Activated naive CD8-positive, alpha-beta T cell treated with anti-CD3 and anti-CD28 coated beads, Interleukin-2, amount 50 U/mL, for 16 hours (primary cell): ENCODE results near the gene CDC42EP2.

Source experiments
- DNase-seq: peaks from one replicate; pipeline ENCODE4 v3.0.0-alpha.2; 2020; ENCODE audit warnings: low read depth, low spot score

The CDC42EP2 gene

DNA sequence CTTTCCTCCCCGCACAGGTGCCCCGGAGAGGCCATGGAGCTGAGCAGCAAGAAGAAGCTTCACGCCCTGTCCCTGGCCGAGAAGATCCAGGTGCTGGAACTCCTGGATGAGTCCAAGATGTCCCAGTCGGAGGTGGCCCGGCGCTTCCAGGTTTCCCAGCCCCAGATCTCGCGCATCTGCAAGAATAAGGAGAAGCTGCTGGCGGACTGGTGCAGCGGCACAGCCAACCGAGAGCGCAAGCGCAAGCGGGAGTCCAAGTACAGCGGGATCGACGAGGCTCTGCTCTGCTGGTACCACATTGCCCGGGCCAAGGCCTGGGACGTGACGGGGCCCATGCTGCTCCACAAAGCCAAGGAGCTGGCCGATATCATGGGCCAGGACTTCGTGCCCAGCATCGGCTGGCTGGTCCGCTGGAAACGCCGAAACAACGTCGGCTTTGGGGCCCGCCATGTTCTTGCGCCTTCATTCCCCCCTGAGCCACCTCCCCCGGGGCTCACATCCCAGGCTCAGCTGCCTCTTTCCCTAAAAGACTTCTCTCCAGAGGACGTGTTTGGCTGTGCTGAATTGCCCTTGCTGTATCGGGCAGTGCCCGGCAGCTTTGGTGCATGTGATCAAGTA, 41.2 kb downstream of the CDC42EP2 start:
- no peak for DNase-seq

DNA sequence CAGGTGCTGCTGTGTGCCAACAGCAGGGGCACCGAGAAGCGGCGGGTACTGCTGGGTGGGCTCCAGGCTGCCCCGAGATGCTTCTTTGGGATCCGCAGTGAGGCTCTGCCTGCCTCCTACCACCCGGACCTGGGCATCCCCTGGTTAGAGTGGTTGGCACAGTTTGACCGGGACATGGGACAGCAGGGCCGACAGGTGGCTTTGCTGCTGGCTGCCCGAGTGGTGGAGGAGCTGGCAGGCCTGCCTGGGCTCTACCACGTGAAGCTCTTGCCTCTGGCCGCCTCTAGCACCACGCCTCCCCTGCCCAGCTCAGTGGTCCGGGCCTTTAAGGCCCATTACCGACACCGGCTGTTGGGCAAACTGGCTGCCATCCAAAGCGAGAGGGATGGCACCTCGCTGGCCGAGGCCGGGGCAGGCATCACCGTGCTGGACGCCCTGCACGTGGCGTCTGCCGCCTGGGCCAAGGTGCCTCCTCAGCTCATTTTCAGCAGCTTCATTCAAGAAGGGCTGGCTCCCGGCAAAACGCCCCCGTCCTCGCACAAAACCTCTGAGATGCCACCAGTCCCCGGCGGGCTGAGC, 41.8 kb downstream of the CDC42EP2 start:
- DNase-seq = no peak

DNA sequence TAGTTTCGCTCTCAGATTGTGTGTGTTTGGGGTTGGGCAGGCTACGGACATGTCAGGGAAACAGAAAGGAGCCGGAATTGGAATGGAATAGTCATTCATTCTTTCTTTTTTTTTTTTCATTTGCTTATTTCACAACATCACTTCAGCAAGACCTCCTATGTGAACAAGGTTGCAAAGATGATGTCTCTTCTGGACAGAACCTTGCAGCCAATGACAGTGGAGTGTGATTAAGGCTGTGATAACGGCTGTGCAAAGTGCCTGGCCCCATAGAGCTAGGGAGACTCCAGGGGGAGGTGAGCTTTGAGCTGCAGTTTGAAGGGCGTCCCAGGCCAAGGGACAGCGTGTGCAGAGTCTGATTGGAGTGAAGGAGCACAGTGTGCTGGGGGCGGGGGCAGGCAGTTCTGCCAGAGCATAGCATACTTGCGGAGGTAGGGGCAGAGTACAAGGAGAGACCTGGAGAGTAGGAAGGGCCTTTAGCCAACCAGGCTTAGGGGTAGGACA, 43.2 kb downstream of the CDC42EP2 start:
- DNase-seq = no peak

- DNase-seq = no peak
These were observed 47.8 kb downstream of the CDC42EP2 start for GRCh38 chr11:65362320-65362931.

DNA sequence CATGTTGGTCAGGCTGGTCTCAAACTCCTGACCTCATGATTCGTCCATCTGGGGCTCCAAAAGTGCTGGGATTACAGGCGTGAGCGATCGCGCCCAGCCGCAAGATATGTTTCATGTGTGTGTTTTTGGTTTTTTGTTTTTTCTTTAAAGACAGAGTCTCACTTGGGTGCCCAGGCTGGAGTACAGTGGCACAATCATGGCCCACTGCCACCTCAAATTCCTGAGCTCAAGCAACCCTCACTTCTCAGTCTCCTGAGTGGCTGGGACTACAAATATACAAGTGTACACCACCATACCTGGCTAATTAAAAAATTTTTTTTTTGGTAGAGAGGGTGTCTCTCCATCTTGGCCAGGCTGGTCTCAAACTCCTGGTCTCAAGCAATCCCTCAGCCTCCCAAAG, 48.3 kb downstream of the CDC42EP2 start:
- DNase-seq = no peak

DNA sequence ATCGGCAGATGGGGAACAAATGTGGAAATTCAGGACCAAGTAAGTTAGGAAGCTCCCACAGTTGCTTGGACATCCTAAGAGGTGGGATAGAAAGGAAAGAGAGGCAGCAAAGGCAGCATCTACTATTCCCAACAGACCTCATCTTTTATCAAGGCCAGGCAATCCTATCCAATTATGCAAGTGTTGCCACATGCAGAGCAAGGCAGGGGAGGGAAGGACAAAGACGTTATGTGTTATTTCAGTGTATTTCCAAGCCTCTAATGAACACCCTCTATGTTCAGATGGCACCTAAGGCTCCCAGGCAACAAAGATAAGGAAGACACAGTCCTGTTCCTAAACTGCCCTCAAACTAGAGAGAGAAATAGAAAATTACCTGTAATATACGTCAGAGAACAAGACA, 49.1 kb downstream of the CDC42EP2 start:
- no peak for DNase-seq

DNA sequence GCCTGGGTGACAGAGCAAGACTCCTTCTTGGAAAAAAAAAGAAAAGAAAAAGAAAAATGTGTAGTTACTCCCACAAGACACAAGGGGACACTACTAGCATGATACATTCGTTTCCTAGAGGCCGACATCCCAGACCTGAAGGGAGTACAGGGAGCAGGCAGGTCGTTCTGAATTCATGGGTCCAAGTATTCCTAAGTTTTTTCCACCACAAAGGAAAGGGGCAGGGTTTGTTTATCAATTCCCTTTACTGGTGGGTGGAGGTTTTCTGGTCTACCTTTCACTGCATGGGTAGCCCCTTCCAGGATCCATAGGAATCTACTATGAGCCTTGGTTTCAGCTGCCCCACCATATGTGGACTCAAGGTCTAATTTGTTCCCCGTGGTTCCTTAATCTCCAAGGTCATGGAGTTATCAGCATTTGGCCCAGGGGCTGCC, 51.7 kb downstream of the CDC42EP2 start:
- DNase-seq = no peak

DNA sequence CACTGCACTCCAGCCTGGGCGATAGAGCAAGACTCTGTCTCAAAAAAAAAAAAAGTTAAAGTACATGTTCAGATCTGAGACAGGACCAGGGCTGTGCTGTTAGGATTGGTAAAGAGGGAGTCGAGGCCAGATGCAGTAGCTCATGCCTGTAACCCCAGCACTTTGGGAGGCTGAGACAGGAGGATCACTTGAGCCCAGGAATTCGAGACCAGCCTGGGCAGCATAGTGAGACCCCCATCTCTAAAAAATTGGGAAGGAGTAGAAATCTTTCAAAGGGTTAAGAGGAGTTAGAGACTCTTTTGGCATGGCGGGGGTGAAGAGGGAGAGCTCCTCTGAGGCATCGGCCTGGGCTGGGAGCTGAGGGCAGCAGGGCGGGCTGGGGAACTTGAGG, 56.0 kb downstream of the CDC42EP2 start:
- DNase-seq = no peak
